Measurements from ENCODE around the gene DCT.

The DCT gene

GRCh38 chr13:94444826-94445225 is 34.7 kb downstream of the DCT start:
- FAIRE-seq: no peak

GRCh38 chr13:94435604-94436226 is 43.8 kb downstream of the DCT start:
- FAIRE-seq: peak; percentile 78

- FAIRE-seq: no peak
Measured at GRCh38 chr13:94433055-94433961, 46.2 kb downstream of the DCT start.

GRCh38 chr13:94431987-94432386 is 47.5 kb downstream of the DCT start:
- no peak for FAIRE-seq

GRCh38 chr13:94431574-94431973 is 47.9 kb downstream of the DCT start:
- FAIRE-seq: no peak

- no peak for FAIRE-seq
Measured at GRCh38 chr13:94427313-94427953, 52.0 kb downstream of the DCT start.

- FAIRE-seq: no peak
Measured at GRCh38 chr13:94419925-94420305, 59.6 kb downstream of the DCT start.

- no peak for FAIRE-seq
Measured at GRCh38 chr13:94419304-94419924, 60.1 kb downstream of the DCT start.

GRCh38 chr13:94417294-94417693 is 62.2 kb downstream of the DCT start:
- FAIRE-seq: no peak

- FAIRE-seq: no peak
Measured at GRCh38 chr13:94416454-94417080, 62.9 kb downstream of the DCT start.

GRCh38 chr13:94415500-94416237 is 63.8 kb downstream of the DCT start:
- no peak for FAIRE-seq

GRCh38 chr13:94414708-94415107 is 64.8 kb downstream of the DCT start:
- no peak for FAIRE-seq

GRCh38 chr13:94414141-94414540 is 65.3 kb downstream of the DCT start:
- FAIRE-seq: no peak

GRCh38 chr13:94413598-94413944 is 65.9 kb downstream of the DCT start:
- FAIRE-seq: no peak

GRCh38 chr13:94412870-94413597 is 66.4 kb downstream of the DCT start:
- FAIRE-seq: no peak

GRCh38 chr13:94411747-94412146 is 67.7 kb downstream of the DCT start:
- no peak for FAIRE-seq

GRCh38 chr13:94408314-94409036 is 71.0 kb downstream of the DCT start:
- no peak for FAIRE-seq

- no peak for FAIRE-seq
Measured at GRCh38 chr13:94400874-94401273, 78.6 kb downstream of the DCT start.

GRCh38 chr13:94399812-94400211 is 79.7 kb downstream of the DCT start:
- no peak for FAIRE-seq

- FAIRE-seq: no peak
Measured at GRCh38 chr13:94395860-94396259, 83.6 kb downstream of the DCT start.

- no peak for FAIRE-seq
Measured at GRCh38 chr13:94394723-94395122, 84.8 kb downstream of the DCT start.
